ENCODE measurements around the gene SEPTIN11. TPM values are rescaled to one million over a fixed set of nuclear protein-coding genes. Genes with fewer than 3 reads are reported as not detected.
"Not testable (repeated sequence)": the region's sequence is repeated elsewhere in the genome, so short reads cannot be mapped to it uniquely, and the experiment has no call there.

Gene SEPTIN11
- total RNA-seq, 1 experiment from 2014 or later = 24.7 TPM

DNA sequence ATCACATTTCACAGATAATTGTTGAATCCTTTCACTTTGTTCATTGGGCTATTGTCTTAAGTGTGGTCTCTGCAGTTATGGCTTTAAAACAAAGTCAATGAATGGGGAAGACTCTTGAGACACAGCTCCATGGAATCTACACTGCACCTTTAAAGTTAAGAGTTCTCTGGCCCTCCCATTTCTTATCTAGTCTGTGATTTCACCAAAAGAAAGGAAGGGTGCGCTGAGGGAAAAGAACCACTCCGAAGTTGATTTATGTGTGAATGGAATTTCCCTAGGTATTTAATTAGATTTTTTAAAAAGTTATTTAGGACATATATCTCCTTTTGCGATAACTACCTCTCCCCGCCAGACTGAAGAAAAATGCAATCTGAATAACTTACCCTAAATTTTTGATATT lies 2.5 kb downstream of the SEPTIN11 start:
- DNase-seq (ENCODE audit: low spot score) = no peak

DNA sequence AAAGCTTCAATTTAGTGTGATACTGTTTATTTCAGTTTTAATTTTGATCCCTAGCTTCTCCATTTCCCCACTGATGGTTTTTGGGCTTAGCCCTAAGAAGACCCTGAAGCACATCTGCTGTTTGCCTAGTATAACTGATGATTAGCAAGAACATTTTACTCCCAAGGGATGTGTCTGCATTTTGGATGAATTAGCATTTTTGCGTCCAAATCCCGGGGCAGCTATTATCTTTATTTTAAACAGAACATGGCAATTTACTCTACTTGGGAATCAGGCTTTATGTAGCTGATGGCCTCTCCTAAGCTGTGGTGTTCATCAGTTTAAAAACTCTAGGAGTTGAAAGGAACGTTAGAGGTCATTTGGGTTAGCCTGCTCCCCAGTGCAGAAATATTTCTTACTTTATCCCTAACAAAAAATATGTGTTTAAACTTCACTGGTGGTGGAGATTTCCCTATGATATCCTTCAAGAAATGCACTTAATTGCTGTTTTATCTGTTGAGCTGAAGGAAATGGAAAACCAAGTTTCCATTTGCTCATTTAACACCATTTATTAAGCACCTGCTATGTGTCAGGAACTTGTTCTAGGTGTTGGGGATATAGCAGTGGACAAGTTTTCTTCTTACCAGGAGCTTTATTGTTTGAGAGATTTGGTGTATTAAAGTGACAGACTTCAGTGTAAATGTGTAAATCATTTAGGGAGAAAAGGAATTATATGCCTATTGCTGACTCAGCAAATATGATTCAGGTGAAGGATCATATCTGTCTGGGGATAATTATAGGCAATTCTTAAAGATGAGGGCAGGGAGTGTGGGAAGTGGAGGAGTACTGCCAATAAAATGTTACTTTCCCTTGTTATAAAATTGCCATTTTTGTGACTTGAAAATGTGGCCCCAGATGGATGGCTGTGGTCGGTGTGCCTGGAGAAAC lies 3.4 kb downstream of the SEPTIN11 start:
- DNase-seq (ENCODE audit: low spot score) = no peak

GRCh38 chr4:76953956-76954355 lies 4.4 kb downstream of the SEPTIN11 start:
- DNase-seq (ENCODE audit: low spot score) = no peak

GRCh38 chr4:76954489-76954888 lies 4.9 kb downstream of the SEPTIN11 start:
- DNase-seq (ENCODE audit: low spot score) = no peak

GRCh38 chr4:76955182-76955581 lies 5.6 kb downstream of the SEPTIN11 start:
- DNase-seq (ENCODE audit: low spot score) = no peak

GRCh38 chr4:76957004-76957738 lies 7.6 kb downstream of the SEPTIN11 start:
- no peak for DNase-seq (ENCODE audit: low spot score)

DNA sequence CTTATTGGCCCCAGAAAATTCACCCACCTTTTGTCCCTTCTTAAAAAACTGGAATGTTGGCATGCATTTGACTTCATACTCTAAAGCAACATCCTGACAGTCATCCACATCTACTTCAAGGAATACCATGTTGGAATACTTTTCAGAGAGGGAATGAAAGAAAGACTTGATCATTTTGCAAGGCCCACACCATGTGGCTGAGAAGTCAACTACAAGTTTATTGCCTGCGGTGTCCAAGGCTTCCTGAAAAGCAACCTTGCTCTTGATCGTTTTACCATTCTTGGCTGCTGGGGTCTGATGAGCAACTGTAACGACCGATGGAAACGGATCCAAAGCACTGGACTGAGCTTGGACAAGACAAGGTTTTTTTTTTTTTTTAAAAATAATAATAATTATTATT lies 9.3 kb downstream of the SEPTIN11 start:
- DNase-seq (ENCODE audit: low spot score) = no peak

GRCh38 chr4:76960014-76960413 lies 10.5 kb downstream of the SEPTIN11 start:
- DNase-seq (ENCODE audit: low spot score) = peak; percentile 30

GRCh38 chr4:76962406-76963130 lies 13.0 kb downstream of the SEPTIN11 start:
- DNase-seq (ENCODE audit: low spot score) = no peak

DNA sequence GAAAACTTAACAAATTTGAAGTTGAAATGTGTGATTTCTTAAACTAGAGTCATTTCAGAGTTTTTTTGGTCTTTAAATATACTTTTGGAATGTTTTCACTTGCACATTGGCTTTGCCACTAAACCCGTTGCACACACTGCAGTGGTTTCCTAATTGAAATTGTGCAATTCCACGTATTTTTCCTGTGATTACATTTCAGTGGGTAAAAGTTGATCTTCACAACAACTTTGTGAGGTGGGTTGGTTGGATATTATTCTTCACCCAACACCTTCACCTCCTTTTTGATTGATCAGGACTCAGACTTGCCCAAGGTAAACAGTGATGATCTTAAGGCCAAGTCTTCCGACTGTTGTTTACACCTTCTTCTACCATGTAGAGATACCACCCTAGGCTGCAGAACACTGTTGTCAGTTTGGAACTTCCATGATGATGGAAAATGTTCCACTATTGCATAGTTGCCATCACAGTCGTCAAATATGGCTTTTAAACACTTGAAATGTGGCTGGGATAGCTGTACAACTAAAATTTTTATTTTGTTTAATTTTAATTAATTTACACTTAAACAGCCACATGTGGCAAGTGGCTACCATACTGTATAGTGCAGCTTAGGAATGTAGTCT lies 13.7 kb downstream of the SEPTIN11 start:
- no peak for DNase-seq (ENCODE audit: low spot score)

GRCh38 chr4:76963927-76964326 lies 14.4 kb downstream of the SEPTIN11 start:
- not testable (repeated sequence) for DNase-seq (ENCODE audit: low spot score)

DNA sequence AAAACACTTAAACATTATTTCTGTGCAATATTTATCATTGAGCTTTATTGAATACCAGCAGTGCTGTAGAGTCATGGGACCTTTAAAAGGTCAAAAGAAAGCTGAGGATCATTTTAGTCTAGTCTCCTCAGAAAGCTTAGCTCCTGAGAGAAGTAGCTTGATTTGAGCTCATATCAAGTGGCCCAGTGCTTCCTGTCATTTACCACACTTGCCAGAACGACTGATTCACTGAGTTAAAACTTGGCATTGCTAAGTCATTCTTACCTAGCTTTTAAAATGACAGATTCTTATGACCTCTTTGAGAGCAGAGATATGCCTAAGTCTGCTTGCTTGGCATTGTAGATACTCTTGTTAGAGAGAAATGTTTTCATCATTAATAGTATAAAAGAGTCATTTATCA lies 15.2 kb downstream of the SEPTIN11 start:
- no peak for DNase-seq (ENCODE audit: low spot score)

GRCh38 chr4:76965866-76966579 lies 16.5 kb downstream of the SEPTIN11 start:
- DNase-seq (ENCODE audit: low spot score) = no peak

DNA sequence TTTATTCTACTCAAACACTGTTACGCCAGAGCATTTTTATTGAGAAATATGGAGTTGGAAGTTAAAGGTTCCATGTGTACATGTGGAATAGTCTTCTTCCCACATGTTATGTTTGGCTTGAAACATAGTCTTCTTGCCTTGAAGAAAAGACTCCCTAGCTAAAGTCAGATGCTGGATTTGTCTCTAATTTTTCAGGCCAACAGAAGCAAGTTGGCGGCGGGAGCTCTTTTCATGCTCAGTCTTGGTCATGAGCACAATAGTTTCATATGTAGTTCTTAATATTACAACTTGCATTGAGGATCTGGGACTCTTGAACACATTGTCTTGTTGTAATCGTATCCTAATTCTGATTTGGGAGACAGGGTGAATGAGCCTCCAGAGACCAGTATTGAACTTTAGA lies 19.4 kb downstream of the SEPTIN11 start:
- no peak for DNase-seq (ENCODE audit: low spot score)

- DNase-seq (ENCODE audit: low spot score) = no peak
Observed at GRCh38 chr4:76969495-76969894, 19.9 kb downstream of the SEPTIN11 start.

GRCh38 chr4:76969941-76970529 lies 20.5 kb downstream of the SEPTIN11 start:
- no peak for DNase-seq (ENCODE audit: low spot score)

- DNase-seq (ENCODE audit: low spot score) = no peak
Observed at GRCh38 chr4:76972306-76972705, 22.8 kb downstream of the SEPTIN11 start.

DNA sequence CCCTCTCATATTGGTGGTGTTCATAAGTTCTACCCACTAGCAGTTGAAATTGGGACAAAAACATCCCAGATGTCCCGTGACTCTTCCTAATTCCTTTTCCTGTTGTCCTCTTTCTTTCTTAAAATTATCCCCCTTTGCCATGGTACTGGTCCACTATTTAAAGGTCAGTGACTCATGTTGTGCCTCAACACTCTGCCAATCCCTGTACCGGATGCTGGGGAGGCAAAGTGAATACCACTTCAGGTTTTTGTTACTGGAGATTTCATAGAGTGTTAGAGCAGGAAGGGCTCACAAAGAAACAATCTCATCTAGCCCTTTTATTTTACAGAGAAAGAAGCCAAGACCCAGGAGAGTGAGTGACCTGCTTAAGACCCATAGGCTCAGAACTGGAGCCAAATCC lies 24.6 kb downstream of the SEPTIN11 start:
- no peak for DNase-seq (ENCODE audit: low spot score)

- DNase-seq (ENCODE audit: low spot score) = no peak
Observed at GRCh38 chr4:76977113-76977512, 27.6 kb downstream of the SEPTIN11 start.

DNA sequence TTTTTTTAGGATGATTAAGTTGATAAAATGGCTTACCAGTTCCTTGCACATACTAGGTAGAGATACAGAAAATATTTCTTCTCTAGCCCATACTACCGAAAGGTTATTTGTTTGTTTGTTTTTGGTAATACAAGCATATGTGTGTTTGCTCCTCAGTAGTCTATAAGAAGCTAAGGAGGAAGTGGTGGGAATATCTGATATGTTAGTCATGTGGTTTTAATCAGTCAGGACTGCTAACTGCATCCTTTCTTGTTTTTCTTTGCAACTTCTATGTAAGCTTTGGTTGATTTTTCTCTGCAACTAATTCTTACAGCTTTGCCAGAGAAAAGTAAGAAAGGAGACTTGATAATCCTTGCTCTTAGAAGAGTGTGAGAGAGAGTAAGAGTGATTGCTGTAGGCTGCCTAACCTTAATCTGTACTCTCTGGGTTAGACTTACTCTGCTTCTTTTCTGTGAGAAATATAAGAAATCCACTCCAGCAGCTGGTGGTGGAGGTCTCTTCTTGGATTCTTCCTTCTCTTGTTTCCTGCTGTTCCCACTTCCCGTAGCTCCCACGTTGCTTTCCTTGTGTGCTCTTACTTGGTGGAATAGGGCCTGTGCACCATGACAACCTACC lies 28.3 kb downstream of the SEPTIN11 start:
- DNase-seq (ENCODE audit: low spot score) = peak; percentile 21
